COLO668 (cell line): Measurements from ENCODE around the gene UBE2D2.

Experiments
- DNase-seq: peaks from one replicate; lab custom pipeline; 2025; ENCODE audit not compliant: unreplicated experiment; lab: John Stamatoyannopoulos, UW

The UBE2D2 gene

GRCh38 chr5:139675213-139675612 lies 114.1 kb downstream of the UBE2D2 start:
- no peak for DNase-seq

GRCh38 chr5:139675825-139676224 lies 114.7 kb downstream of the UBE2D2 start:
- no peak for DNase-seq

GRCh38 chr5:139676406-139676805 lies 115.3 kb downstream of the UBE2D2 start:
- DNase-seq, result no peak

- DNase-seq, result peak; percentile 2
These were observed 116.0 kb downstream of the UBE2D2 start for GRCh38 chr5:139676951-139677735.
